Measurements from ENCODE around the gene MYL5.

DNA sequence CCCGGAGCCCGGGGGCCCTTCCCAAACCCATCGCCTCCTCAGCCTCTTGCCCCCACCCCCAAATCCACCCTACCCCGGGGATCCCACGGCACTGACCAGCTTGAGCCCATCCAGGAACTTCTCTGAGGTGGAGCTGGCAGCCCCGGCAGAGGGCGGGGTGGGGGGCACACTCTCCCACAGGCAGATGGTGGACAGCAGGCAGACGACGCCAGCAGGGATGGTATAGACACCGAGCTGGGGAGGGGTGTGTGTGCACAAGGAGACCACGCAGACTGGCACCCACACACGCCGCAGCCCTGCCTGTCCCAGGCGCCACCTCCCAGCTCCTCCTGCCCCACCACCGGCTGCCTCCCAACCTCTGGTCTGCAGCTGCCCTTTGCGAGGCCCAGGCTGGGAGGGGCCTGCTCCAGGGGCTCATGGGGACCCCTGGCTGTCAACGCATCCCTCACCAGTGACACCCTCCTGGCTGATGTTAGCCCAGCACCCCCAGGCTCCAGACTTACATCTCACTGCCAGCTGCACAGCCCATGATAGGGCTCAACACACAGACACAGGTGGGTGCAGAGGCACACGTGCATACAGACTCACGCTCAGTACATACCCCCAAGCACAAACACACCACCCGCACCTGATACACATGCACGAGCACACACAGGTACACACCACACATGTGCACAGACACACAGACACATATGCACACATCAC is 10.4 kb downstream of the MYL5 start:
- TF ChIP-seq, protein P1, sequence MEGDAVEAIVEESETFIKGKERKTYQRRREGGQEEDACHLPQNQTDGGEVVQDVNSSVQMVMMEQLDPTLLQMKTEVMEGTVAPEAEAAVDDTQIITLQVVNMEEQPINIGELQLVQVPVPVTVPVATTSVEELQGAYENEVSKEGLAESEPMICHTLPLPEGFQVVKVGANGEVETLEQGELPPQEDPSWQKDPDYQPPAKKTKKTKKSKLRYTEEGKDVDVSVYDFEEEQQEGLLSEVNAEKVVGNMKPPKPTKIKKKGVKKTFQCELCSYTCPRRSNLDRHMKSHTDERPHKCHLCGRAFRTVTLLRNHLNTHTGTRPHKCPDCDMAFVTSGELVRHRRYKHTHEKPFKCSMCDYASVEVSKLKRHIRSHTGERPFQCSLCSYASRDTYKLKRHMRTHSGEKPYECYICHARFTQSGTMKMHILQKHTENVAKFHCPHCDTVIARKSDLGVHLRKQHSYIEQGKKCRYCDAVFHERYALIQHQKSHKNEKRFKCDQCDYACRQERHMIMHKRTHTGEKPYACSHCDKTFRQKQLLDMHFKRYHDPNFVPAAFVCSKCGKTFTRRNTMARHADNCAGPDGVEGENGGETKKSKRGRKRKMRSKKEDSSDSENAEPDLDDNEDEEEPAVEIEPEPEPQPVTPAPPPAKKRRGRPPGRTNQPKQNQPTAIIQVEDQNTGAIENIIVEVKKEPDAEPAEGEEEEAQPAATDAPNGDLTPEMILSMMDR (IDR thresholded peaks at IDR 0.05) = no peak
- no peak for TF ChIP-seq POLR2A (IDR thresholded peaks at IDR 0.05)
